ENCODE data around the gene NPAS4.
A peak's percentile ranks its signal among the peaks of the same experiment; 100 is the strongest.

Gene NPAS4

GRCh38 chr11:66371627-66372415 is 49.0 kb upstream of the NPAS4 start, which contains the start of gene SLC29A2 (continued):
- 0 out of 2 replicates have a peak, but pooled peaks have one; percentile 66 for TF ChIP-seq SP7 (tag by site-specific recombination; IDR thresholded peaks at IDR 0.05)
- TF ChIP-seq ZNF777 (tag by site-specific recombination; IDR thresholded peaks at IDR 0.05; ENCODE audit: borderline replicate concordance), result no peak
- no peak for TF ChIP-seq ZNF23 (tag by site-specific recombination; IDR thresholded peaks at IDR 0.05; ENCODE audit: borderline replicate concordance)
- TF ChIP-seq GLIS2 (tag by site-specific recombination; IDR thresholded peaks at IDR 0.05), result peak; percentile 99
- no peak for TF ChIP-seq ZNF114 (tag by site-specific recombination; IDR thresholded peaks at IDR 0.05)
- no peak for TF ChIP-seq TCF7L2 (IDR thresholded peaks at IDR 0.05; ENCODE audit: borderline replicate concordance, low read depth, low read length)
- TF ChIP-seq KLF1 (tag by site-specific recombination; IDR thresholded peaks at IDR 0.05), result peak; percentile 99
- 0 out of 2 replicates have a peak, but pooled peaks have one; percentile 36 for TF ChIP-seq PRDM10 (tag by site-specific recombination; IDR thresholded peaks at IDR 0.05)
- TF ChIP-seq ZNF580 (tag by site-specific recombination; IDR thresholded peaks at IDR 0.05), result no peak
- no peak for TF ChIP-seq ZNF555 (tag by site-specific recombination; conservative IDR thresholded peaks at IDR 0.05)
- 0 out of 2 replicates have a peak, but pooled peaks have one; percentile 24 for TF ChIP-seq CTCF (tag by site-specific recombination; IDR thresholded peaks at IDR 0.05)
- peak; percentile 75 for TF ChIP-seq SP2 (tag by site-specific recombination; IDR thresholded peaks at IDR 0.05)
- TF ChIP-seq ZNF26 (tag by site-specific recombination; IDR thresholded peaks at IDR 0.05), result no peak
- no peak for TF ChIP-seq KLF16 (tag by site-specific recombination; IDR thresholded peaks at IDR 0.05)
- TF ChIP-seq ZBTB10 (tag by site-specific recombination; IDR thresholded peaks at IDR 0.05), result peak; percentile 90
- no peak for TF ChIP-seq ZFP3 (tag by site-specific recombination; IDR thresholded peaks at IDR 0.05; ENCODE audit: low read depth)
- peak; percentile 89 for TF ChIP-seq ZBTB48 (tag by site-specific recombination; IDR thresholded peaks at IDR 0.05)
- TF ChIP-seq ZBTB7A (tag by site-specific recombination; IDR thresholded peaks at IDR 0.05; ENCODE audit: low read depth), result peak; percentile 60
- TF ChIP-seq ZNF362 (tag by site-specific recombination; IDR thresholded peaks at IDR 0.05), result peak; percentile 95
- peak; percentile 84 for TF ChIP-seq ZNF10 (tag by site-specific recombination; IDR thresholded peaks at IDR 0.05)
- no peak for TF ChIP-seq ZNF658 (tag by site-specific recombination; IDR thresholded peaks at IDR 0.05)
- no peak for TF ChIP-seq SALL2 (tag by site-specific recombination; IDR thresholded peaks at IDR 0.05; ENCODE audit: borderline replicate concordance)
- TF ChIP-seq ZNF24 (tag by site-specific recombination; IDR thresholded peaks at IDR 0.05), result no peak
- no peak for TF ChIP-seq YY1 (tag by site-specific recombination; IDR thresholded peaks at IDR 0.05)
- TF ChIP-seq PRDM4 (tag by site-specific recombination; IDR thresholded peaks at IDR 0.05), result no peak
- TF ChIP-seq ZIC2 (tag by site-specific recombination; IDR thresholded peaks at IDR 0.05), result peak; percentile 93
